ENCODE measurements around the gene SHQ1. TPM values are rescaled to one million over a fixed set of nuclear protein-coding genes. Genes with fewer than 3 reads are reported as not detected.
A peak's percentile ranks its signal among the peaks of the same experiment; 100 is the strongest.

Gene SHQ1
- total RNA-seq (2021) (24.4 and 24.8 TPM in 2 replicates), Bru-seq, nascent RNA (percentile 65 among the genes with signal in this experiment), BruChase-seq, experiment 1, labeled RNA remaining after a 2-hour chase (percentile 62 among the genes with signal in this experiment), BruChase-seq, experiment 2, labeled RNA remaining after a 6-hour chase (percentile 57 among the genes with signal in this experiment)
- long read RNA-seq, transcript SHQ1-201 (11 exons, 2,879 nt): major isoform, 23 of 27 reads
- long read RNA-seq, partial matches to known transcripts: 1 of 27 reads
- long read RNA-seq, other reads (novel, unspliced or antisense): 3 of 27 reads

DNA sequence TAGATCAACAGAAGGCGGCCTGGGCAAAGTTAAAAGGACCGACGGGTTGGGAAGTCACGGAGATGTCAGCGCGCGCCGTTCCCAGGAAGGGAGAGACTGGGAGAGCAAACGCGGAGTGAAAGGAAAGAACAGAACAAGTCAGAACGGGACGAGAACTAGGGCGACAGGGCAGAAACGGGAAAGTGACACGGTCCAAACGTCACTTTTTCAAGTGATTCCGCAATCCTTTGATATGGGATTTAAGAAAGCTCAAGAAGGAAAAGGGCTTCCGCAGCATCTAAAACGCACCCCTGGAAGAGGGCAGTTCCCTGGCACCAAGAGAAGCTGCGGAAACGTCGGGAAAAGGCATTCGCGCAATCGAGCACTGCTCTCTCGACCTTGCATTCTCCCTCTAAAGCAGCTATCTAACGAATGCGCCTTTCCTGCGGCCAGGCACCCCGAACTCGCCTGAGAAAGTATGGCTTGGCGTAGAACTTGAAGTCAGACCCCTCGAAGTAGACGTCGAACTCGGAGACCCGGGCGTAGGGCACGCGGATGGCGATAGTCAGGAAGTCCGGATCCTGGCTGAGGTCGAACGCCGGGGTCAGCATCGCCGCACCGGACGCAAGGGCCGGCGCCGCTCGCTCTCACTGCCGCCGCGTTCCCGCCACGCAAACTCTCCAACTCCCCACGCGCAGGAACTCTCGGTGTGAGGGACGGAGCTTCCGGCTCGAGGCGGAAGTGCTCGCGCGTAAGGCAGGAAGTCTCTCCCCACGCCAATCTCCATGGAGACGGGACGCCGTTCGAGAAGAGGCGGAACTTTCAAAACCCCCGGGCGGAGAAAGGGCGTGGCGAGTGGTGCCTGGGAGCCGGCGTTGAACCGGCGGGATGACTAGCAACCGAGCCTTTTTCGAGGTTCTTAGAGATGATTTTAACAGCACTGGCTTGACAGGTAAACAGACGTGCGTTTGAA lies at the start of gene SHQ1:
Gene SHQ1, minus strand, starts transcription at position 695 of the 952 bp plus-strand sequence. Its CDS starts 105 bp downstream, at position 590.
- Histone ChIP-seq H2AFZ (peak within 1 kb of the TSS; percentile 95), H3K4me2 (peak within 1 kb of the TSS; percentile 97), H4K20me1 (ENCODE audit: insufficient read depth) (peaks cover 6% of the 10 kb centered on the region; the same call in 1 of the 2 replicates), H3K27ac (no peak within 1 kb of the TSS), H3K4me1 (replicated peaks; ENCODE audit: insufficient read depth) (peaks cover 20% of the 10 kb centered on the region; the same call in 1 of the 2 replicates), H3K27me3 (ENCODE audit: insufficient read depth, low read depth) (no peaks in the 10 kb centered on the region), H3K9me2 (ENCODE audit: insufficient read depth) (no peaks in the 10 kb centered on the region), H3K79me2 (ENCODE audit: low read depth) (peaks cover 28% of the 10 kb centered on the region), H3K36me3 (ENCODE audit: low read depth) (no peaks in the 10 kb centered on the region), H3F3A (ENCODE audit: insufficient read depth, low read depth) (no peaks in the 10 kb centered on the region), H3K9me3 (ENCODE audit: insufficient read depth, low read depth) (no peaks in the 10 kb centered on the region), H3K4me3 (peak within 1 kb of the TSS; percentile 81)
- ChIA-PET CTCF (interaction anchor here (0.6 kb wide), 1 partner anchor 459 kb away, joined by 3 read pairs; no protein-coding TSS in a partner anchor), POLR2A (ENCODE audit: unreplicated experiment) (interaction anchor here (0.6 to 0.7 kb wide), 2 partner anchors 538 to 918 kb away, joined by 3 to 5 read pairs; no protein-coding TSS in a partner anchor)
- TF ChIP-seq, protein P1, sequence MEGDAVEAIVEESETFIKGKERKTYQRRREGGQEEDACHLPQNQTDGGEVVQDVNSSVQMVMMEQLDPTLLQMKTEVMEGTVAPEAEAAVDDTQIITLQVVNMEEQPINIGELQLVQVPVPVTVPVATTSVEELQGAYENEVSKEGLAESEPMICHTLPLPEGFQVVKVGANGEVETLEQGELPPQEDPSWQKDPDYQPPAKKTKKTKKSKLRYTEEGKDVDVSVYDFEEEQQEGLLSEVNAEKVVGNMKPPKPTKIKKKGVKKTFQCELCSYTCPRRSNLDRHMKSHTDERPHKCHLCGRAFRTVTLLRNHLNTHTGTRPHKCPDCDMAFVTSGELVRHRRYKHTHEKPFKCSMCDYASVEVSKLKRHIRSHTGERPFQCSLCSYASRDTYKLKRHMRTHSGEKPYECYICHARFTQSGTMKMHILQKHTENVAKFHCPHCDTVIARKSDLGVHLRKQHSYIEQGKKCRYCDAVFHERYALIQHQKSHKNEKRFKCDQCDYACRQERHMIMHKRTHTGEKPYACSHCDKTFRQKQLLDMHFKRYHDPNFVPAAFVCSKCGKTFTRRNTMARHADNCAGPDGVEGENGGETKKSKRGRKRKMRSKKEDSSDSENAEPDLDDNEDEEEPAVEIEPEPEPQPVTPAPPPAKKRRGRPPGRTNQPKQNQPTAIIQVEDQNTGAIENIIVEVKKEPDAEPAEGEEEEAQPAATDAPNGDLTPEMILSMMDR (conservative IDR thresholded peaks at IDR 0.05): no peak
- TF ChIP-seq EZH2 (IDR thresholded peaks at IDR 0.05; ENCODE audit: low read depth): no peak
- BruUV-seq (replicated peaks): TSS peak; percentile 50
- DNase-seq: peak; percentile 80 to 93
- intact Hi-C loops (cut with micrococcal nuclease; ENCODE audit: unreplicated experiment): loop anchor here (2.0 to 5.0 kb wide), 2 partner anchors 39 to 239 kb away; partner anchors contain the start of gene GXYLT2

DNA sequence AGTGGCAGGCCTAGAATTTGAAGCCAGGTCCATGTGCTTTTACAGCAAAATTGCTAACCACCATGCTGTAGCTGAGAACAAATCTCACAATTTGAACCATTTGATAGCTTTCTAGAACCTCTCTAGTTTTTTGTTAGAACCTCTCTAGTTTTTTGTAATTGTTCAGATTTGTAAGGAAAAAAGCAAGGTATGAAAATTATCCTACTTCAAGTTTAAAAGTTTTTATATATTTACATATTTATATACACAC lies 49.4 kb upstream of the SHQ1 start:
- Histone ChIP-seq H3K9me3 (ENCODE audit: insufficient read depth, low read depth) (no peaks in the 10 kb centered on the region), H4K20me1 (ENCODE audit: insufficient read depth) (no peaks in the 10 kb centered on the region), H3K4me2 (no peak overlapping the region), H2AFZ (no peak overlapping the region), H3K9me2 (ENCODE audit: insufficient read depth) (no peaks in the 10 kb centered on the region), H3K27ac (no peak overlapping the region), H3K4me3 (no peak overlapping the region), H3K4me1 (replicated peaks; ENCODE audit: insufficient read depth) (peaks cover 10% of the 10 kb centered on the region), H3K36me3 (ENCODE audit: low read depth) (no peaks in the 10 kb centered on the region), H3K79me2 (ENCODE audit: low read depth) (no peaks in the 10 kb centered on the region), H3F3A (ENCODE audit: insufficient read depth, low read depth) (peaks cover under 1% of the 10 kb centered on the region; the same call in 1 of the 2 replicates), H3K27me3 (ENCODE audit: insufficient read depth, low read depth) (no peaks in the 10 kb centered on the region)
- no peak for TF ChIP-seq EZH2 (IDR thresholded peaks at IDR 0.05; ENCODE audit: low read depth)
- TF ChIP-seq, protein P1 (conservative IDR thresholded peaks at IDR 0.05): no peak
- no TSS peak for BruUV-seq (replicated peaks)
- CTCF ChIA-PET: no interaction called here
- intact Hi-C loops (cut with micrococcal nuclease; ENCODE audit: unreplicated experiment): no loop called here
- POLR2A ChIA-PET (ENCODE audit: unreplicated experiment): no interaction called here
- DNase-seq: no peak

DNA sequence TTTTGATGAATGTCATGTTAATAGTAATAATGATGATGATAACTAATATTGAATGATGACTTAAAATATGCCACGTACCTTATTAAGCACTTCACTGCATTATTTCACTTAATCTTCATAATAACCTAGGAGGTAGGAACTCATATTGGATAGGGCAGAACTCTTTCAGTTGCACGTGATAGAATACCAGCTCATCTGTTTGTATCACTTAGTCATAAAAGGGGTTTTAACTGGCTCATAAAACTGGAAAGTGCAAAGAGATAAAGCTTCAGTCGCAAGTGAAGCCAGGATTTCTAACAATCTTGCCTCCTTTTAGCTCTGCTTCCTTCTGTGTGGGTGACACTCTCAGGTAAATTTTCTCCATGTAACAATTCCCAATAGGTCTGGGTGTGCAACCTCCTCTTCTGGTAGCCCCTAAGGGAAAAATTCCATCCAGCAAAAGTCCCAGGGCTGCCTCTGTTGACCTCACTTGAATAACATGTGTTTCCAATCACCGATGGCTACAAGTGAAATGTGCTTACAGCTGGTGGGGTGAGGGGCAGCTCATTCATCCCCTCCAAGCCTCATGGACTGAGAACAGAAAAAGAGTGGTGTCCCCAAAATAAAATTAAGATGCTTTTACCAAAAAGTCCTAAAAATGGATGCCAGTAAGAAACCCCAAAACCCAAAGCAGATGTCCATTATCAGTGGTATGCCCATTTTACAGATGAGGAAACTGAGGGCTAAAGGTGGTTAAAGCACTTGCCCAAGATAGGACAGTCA lies 48.9 kb upstream of the SHQ1 start:
- intact Hi-C loops (cut with micrococcal nuclease; ENCODE audit: unreplicated experiment): no loop called here
- peaks cover 10% of the 10 kb centered on the region for H3K4me1 ChIP-seq (replicated peaks; ENCODE audit: insufficient read depth)
- no peak overlapping the region for H3K4me2 ChIP-seq
- no peaks in the 10 kb centered on the region for H4K20me1 ChIP-seq (ENCODE audit: insufficient read depth)
- H3K79me2 ChIP-seq (ENCODE audit: low read depth): no peaks in the 10 kb centered on the region
- ChIA-PET POLR2A (ENCODE audit: unreplicated experiment) (no interaction called here), CTCF (no interaction called here)
- H3K9me2 ChIP-seq (ENCODE audit: insufficient read depth): no peaks in the 10 kb centered on the region
- H3K9me3 ChIP-seq (ENCODE audit: insufficient read depth, low read depth): no peaks in the 10 kb centered on the region
- peaks cover 5% of the 10 kb centered on the region for H3F3A ChIP-seq (ENCODE audit: insufficient read depth, low read depth)
- BruUV-seq (replicated peaks): no TSS peak
- no peak overlapping the region for H3K4me3 ChIP-seq
- no peaks in the 10 kb centered on the region for H3K27me3 ChIP-seq (ENCODE audit: insufficient read depth, low read depth)
- TF ChIP-seq, protein P1 (conservative IDR thresholded peaks at IDR 0.05): no peak
- no peak for TF ChIP-seq EZH2 (IDR thresholded peaks at IDR 0.05; ENCODE audit: low read depth)
- no peak for DNase-seq
- H3K36me3 ChIP-seq (ENCODE audit: low read depth): no peaks in the 10 kb centered on the region
- no peak overlapping the region for H2AFZ ChIP-seq
- no peak overlapping the region for H3K27ac ChIP-seq
